Small intestine (tissue), 7 donors: ENCODE results near the gene MT2A. TPM values are rescaled to one million over a fixed set of nuclear protein-coding genes. Genes with fewer than 3 reads are reported as not detected.

Experiments
- DNase-seq, 2 donors: peaks; one replicate each; pipeline versions ENCODE4 v3.0.0 to v3.0.0-alpha.2; 2013
- FAIRE-seq: peaks from 2 replicates; lab custom pipeline; 2012; peaks lifted over from hg19 to GRCh38; lab: Jason Lieb, UNC
- H3K27ac ChIP-seq, 3 donors: one replicate each; pipeline ENCODE4 v1.5.1; 2013; ENCODE audit warnings: low read length in 2 of 3, mild to moderate bottlenecking in 2 of 3, control low read depth in 1 of 3, inconsistent platforms in 1 of 3, low read depth in 1 of 3, moderate library complexity in 1 of 3
- H3K27me3 ChIP-seq, 3 donors: one replicate each; pipeline ENCODE4 v1.6.1; 2013; ENCODE audit warnings: low read length in 3 of 3, inconsistent platforms in 1 of 3; ENCODE audit not compliant: control insufficient read depth in 3 of 3, insufficient read depth in 3 of 3
- H3K36me3 ChIP-seq, 3 donors: one replicate each; pipeline ENCODE4 v1.6.1; 2013; ENCODE audit warnings: low read length in 3 of 3, inconsistent platforms in 1 of 3, low read depth in 1 of 3, mild to moderate bottlenecking in 1 of 3, moderate library complexity in 1 of 3; ENCODE audit not compliant: control insufficient read depth in 3 of 3, insufficient read depth in 2 of 3
- H3K4me1 ChIP-seq, 3 donors: one replicate each; pipeline ENCODE4 v1.6.1; 2013; ENCODE audit warnings: low read length in 2 of 3, inconsistent platforms in 1 of 3, low read depth in 1 of 3, mild to moderate bottlenecking in 1 of 3, moderate library complexity in 1 of 3; ENCODE audit not compliant: control insufficient read depth in 3 of 3, insufficient read depth in 2 of 3
- H3K4me3 ChIP-seq, 3 donors: one replicate each; pipeline ENCODE4 v1.5.1; 2013; ENCODE audit warnings: low read length in 3 of 3, control low read depth in 1 of 3, inconsistent platforms in 1 of 3, low read depth in 1 of 3, mild to moderate bottlenecking in 1 of 3, moderate library complexity in 1 of 3
- H3K9me3 ChIP-seq, 2 donors: one replicate each; pipeline ENCODE4 v1.6.1; 2013; ENCODE audit warnings: low read depth in 1 of 2, low read length in 1 of 2; ENCODE audit not compliant: control insufficient read depth in 2 of 2, insufficient read depth in 1 of 2
- WGBS, 3 donors: extraction: QIAGEN DNeasy Blood & Tissue Kit; methylation state at CpG; one replicate each; pipeline ENCODE4 v1.1.7; 2013; 5-methylcytosine and 5-hydroxymethylcytosine counted together
- polyA plus RNA-seq, 4 donors: library from polyadenylated mRNA; stranded (reverse) in 3 of 4; unstranded in 1 of 4; fragments of 200-250 nt in 3 of 4; fragments of 120-200 nt in 1 of 4; gene quantifications; one replicate each; pipeline versions ENCODE4 v1.2.1 to v1.2.3, GENCODE V29; 2013
- donor health status: healthy with polysubstance abuse.
- donor health status: control.
- donor health status: control.
- donor health status: Bipolar disorder and iron deficiency.
- donor health status: healthy.

Gene MT2A
- polyA plus RNA-seq, 4 donors, result 133 to 464 (median 194) TPM

- 19 to 37% (median 27%) methylated on average over 6 of the region's 6 CpGs for WGBS, 3 donors
- Histone ChIP-seq H3K27ac (peak overlapping the region in 1 of 3 donors; percentile 64), H3K9me3 (no peaks in the 10 kb centered on the region), H3K4me1 (peaks cover 0 to 7% (median 0%) of the 10 kb centered on the region in 3 donors), H3K27me3 (peaks cover 0 to 72% (median 21%) of the 10 kb centered on the region in 3 donors), H3K4me3 (peak overlapping the region in 2 of 3 donors; percentile 42 to 45), H3K36me3 (no peaks in the 10 kb centered on the region)
- FAIRE-seq (no peak), DNase-seq (peak in 1 of 2 donors; percentile 29)
These were observed 24.5 kb downstream of the MT2A start for GRCh38 chr16:56632848-56633365.

GRCh38 chr16:56633535-56633934, 25.2 kb downstream of the MT2A start:
- WGBS, 3 donors, result 57 to 61% (median 59%) methylated on average over 7 of the region's 7 CpGs
- Histone ChIP-seq H3K4me3 (no peak overlapping the region), H3K4me1 (peaks cover 0 to 8% (median 0%) of the 10 kb centered on the region in 3 donors), H3K27me3 (peaks cover 0 to 79% (median 21%) of the 10 kb centered on the region in 3 donors), H3K27ac (no peak overlapping the region), H3K36me3 (no peaks in the 10 kb centered on the region), H3K9me3 (no peaks in the 10 kb centered on the region)
- FAIRE-seq, result no peak
- DNase-seq, result no peak

- no peak for DNase-seq
- Histone ChIP-seq H3K27ac (no peak overlapping the region), H3K4me1 (peaks cover 0 to 12% (median 2%) of the 10 kb centered on the region in 3 donors), H3K9me3 (no peaks in the 10 kb centered on the region), H3K36me3 (no peaks in the 10 kb centered on the region), H3K27me3 (peaks cover 0 to 92% (median 26%) of the 10 kb centered on the region in 3 donors), H3K4me3 (peak overlapping the region in 1 of 3 donors; percentile 27)
- FAIRE-seq, result no peak
- WGBS, 3 donors, result 19 to 33% (median 20%) methylated on average over 47 of the region's 47 CpGs
These were observed 26.5 kb downstream of the MT2A start for GRCh38 chr16:56634715-56635440.

GRCh38 chr16:56635441-56635967, 27.1 kb downstream of the MT2A start:
- 12 to 20% (median 13%) methylated on average over 32 to 40 of the region's 40 CpGs for WGBS, 3 donors
- Histone ChIP-seq H3K36me3 (no peaks in the 10 kb centered on the region), H3K27me3 (peaks cover 0 to 96% (median 26%) of the 10 kb centered on the region in 3 donors), H3K27ac (no peak overlapping the region), H3K4me3 (peak overlapping the region in 1 of 3 donors; percentile 27), H3K9me3 (no peaks in the 10 kb centered on the region), H3K4me1 (peaks cover 0 to 12% (median 2%) of the 10 kb centered on the region in 3 donors)
- no peak for DNase-seq
- FAIRE-seq, result no peak

GRCh38 chr16:56636616-56637413, 28.4 kb downstream of the MT2A start:
- Histone ChIP-seq H3K4me3 (no peak overlapping the region), H3K36me3 (no peaks in the 10 kb centered on the region), H3K9me3 (no peaks in the 10 kb centered on the region), H3K27ac (no peak overlapping the region), H3K27me3 (peaks cover 0 to 97% (median 26%) of the 10 kb centered on the region in 3 donors), H3K4me1 (peaks cover 0 to 12% (median 2%) of the 10 kb centered on the region in 3 donors)
- DNase-seq (peak in 1 of 2 donors; percentile 32), FAIRE-seq (no peak)
- 44 to 47% (median 47%) methylated on average over 9 of the region's 9 CpGs for WGBS, 3 donors

GRCh38 chr16:56637814-56638750, 29.7 kb downstream of the MT2A start, which contains the start of gene MT1A:
MT1A (plus strand) TSS chr16:56638666; CDS start chr16:56638739, 73 bp downstream.
- Histone ChIP-seq H3K4me1 (peaks cover 0 to 15% (median 2%) of the 10 kb centered on the region in 3 donors), H3K27me3 (peaks cover 0 to 91% (median 22%) of the 10 kb centered on the region in 3 donors), H3K9me3 (no peaks in the 10 kb centered on the region), H3K4me3 (peak within 1 kb of the TSS in 2 of 3 donors; percentile 39 to 41), H3K27ac (peak within 1 kb of the TSS in 1 of 3 donors; percentile 43), H3K36me3 (no peaks in the 10 kb centered on the region)
- DNase-seq (peak; percentile 72 to 75), FAIRE-seq (no peak)
- WGBS, 3 donors, result 5 to 9% (median 7%) methylated on average over 66 to 68 of the region's 68 CpGs

GRCh38 chr16:56639045-56639444, 30.7 kb downstream of the MT2A start:
- peaks cover 0 to 90% (median 22%) of the 10 kb centered on the region in 3 donors for H3K27me3 ChIP-seq
- no peak for FAIRE-seq
- no peaks in the 10 kb centered on the region for H3K36me3 ChIP-seq
- H3K4me3 ChIP-seq, result no peak overlapping the region
- no peaks in the 10 kb centered on the region for H3K9me3 ChIP-seq
- DNase-seq, result peak in 1 of 2 donors; percentile 79
- 16 to 41% (median 23%) methylated on average over 1 of the region's 1 CpG for WGBS, 3 donors
- H3K27ac ChIP-seq, result no peak overlapping the region
- peaks cover 2 to 24% (median 4%) of the 10 kb centered on the region in 3 donors for H3K4me1 ChIP-seq
